ENCODE measurements around the gene C14orf119.
"Not testable (repeated sequence)": the region's sequence is repeated elsewhere in the genome, so short reads cannot be mapped to it uniquely, and the experiment has no call there.

C14orf119 gene

GRCh38 chr14:23089498-23090253 is 5.6 kb upstream of the C14orf119 start:
- no peak for DNase-seq (ENCODE audit: low read depth in 3 of 3)

DNA sequence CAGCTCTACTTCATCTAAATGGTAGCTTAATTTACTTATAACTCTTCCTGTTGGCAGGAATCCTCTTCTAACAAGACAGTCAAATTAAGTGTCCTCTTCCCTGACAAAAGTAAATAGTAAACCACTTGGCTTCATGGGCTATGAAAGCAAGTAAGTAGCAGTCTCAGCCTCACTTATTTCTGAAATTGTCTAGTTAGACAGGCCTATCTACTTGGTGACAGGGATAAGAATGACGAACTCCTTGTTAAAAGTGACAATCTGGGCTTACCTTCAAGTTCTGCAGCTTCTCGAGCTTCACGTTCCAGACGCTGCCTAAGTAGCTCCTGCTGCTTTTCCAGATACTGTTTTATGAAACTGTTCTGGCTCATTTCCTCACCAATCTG is 5.1 kb upstream of the C14orf119 start:
- DNase-seq (ENCODE audit: low read depth in 3 of 3), result no peak

- no peak for DNase-seq (ENCODE audit: low read depth in 3 of 3)
Measured at GRCh38 chr14:23091294-23092225, 3.7 kb upstream of the C14orf119 start.

- no peak for DNase-seq (ENCODE audit: low read depth in 3 of 3)
Measured at GRCh38 chr14:23093104-23093503, 2.2 kb upstream of the C14orf119 start.

DNA sequence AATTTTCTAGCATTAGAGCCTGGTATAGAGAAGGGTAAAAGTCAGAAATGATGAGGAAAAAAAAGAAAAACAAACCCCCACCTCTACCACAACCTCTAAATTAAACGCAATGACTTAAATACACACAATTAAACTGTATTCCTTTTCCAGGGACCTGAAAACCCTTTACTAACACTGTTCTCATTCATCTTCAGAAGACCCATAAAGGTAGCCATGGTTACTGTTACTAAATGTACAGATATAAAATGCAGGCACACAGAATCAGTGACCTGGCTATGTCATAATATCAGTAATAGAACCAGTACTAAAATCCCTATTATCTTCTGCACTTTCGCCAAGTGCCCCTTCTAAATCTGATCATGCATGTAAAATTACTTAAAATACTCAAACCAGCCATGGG is 1.8 kb upstream of the C14orf119 start:
- DNase-seq (ENCODE audit: low read depth in 3 of 3), result no peak

DNA sequence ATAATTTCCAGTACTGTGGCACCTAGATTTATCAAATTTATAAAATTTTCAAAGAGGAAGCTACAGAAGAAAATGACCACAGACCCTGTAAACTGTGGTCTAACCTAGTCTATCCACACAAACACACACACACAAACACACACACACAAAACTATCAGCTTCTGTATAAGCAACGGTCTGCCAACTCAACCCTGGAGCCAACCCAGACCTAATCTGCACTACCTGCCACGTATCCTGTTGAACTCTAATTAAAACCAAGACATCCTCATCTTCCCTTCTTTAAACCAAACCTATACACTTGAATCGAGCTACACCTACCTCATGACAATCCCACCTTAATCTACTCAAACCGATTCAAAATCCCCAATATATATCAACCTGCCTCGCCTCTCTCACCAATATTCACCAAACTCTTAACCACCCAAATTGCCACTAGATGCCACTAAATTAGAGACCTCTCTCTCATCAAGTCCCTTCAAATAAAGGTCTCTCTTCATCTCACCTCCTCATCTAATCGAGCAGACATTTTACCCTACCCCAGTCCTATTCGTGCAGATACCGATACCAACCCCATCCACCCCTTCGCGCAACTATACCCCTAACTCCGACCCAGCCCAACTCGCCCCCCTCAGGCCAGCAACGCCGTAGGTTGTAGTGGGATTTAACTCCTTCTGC is 1.2 kb upstream of the C14orf119 start:
- DNase-seq (ENCODE audit: low read depth in 3 of 3), result no peak

- peak; percentile 47 to 67 (median 49) for DNase-seq (ENCODE audit: low read depth in 3 of 3)
Measured at GRCh38 chr14:23094666-23095195, 574 bp upstream of the C14orf119 start, which contains the start of gene ACIN1. Gene ACIN1 (minus strand): TSS chr14:23095136. CDS start chr14:23095112, 24 bp downstream.

GRCh38 chr14:23097786-23098185 is 2.5 kb downstream of the C14orf119 start:
- no peak for DNase-seq (ENCODE audit: low read depth in 3 of 3)

GRCh38 chr14:23099212-23099861 is 4.0 kb downstream of the C14orf119 start:
- no peak for DNase-seq (ENCODE audit: low read depth in 3 of 3)

DNA sequence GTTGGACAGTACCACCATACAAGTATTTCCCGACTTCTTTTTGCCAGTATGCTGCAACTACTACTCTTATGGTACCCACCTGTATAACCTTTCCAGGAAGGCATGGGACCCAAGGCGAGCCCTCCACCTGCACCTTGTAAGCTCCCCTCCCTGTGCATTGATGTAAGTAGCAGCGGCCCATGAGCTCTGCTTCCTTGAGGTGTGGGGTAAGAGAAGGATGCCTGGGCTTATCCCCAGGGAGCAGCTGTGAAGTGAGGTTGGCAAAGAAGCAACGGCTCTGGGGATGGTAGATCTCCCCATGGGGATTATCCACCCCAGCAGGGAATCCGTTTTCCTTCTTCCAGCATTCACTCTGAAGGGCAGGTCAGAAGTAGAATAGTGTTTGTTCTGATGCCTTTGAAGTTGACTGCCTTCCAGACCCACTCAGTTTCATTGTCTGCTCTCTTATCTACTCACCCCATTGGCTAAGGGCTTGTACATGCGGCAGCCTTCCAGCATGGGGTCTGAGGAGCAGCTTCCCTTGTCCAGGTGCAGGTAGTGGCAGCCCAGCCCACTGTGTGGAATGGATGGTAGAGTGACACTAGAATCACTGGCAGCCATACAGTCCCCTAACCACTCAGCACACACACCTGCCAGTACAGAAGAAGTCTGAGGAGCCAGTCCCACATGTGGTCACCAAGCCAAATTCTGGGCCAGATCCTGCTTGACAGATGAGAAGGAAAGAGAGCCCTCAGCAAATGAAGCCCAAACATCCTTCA is 6.1 kb downstream of the C14orf119 start:
- DNase-seq (ENCODE audit: low read depth in 3 of 3), result no peak

DNA sequence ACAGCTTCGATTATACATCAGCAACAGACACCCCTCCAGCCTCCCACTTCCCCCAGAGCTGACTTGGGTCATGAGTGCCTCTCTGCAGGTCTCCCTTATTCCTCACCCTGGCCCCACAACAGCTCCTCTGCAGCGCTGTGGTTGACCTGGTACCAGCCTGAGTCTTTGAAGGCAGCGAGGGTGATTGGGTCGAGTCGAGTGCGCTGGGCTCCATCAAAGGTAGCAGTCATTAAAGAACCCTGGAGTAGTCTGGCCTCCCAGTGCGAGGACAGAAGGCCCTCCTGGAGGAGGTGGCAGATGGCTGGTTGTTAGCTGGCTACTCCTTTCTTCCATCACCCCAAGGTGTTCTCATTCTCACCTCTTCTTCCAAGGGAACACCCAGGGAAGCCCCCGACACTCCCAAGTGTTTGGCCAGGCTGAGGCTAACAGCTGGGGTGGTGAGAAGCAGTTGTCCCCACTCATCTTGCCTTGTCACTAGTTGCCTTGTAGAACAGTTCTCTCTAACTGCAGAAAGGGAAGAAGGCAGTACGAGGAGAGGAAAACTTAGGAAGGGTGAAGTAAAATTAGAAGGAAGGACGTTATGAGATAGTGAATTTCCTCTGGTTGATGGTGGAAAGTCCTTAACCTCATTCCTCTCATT is 6.8 kb downstream of the C14orf119 start:
- DNase-seq (ENCODE audit: low read depth in 3 of 3), result no peak

DNA sequence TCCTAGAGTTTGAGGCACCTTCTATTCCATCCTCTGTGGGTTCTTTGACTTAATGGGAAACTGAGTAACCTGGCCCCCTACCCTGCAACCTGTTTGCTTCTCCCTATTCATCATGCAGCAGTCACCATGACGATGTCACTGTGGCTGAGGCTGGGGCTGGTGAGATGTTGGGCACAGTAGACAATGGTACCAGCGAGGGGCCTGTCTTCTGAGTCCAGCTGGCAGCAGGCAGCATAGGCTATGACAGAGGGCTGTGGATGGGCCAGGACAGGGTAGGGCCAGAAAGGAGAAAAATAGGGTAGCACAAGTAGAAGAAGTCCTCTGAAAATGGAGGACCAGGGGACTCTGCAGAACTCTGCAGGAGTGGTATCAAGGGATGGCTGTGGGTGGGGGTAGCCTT is 7.5 kb downstream of the C14orf119 start:
- DNase-seq (ENCODE audit: low read depth in 3 of 3), result no peak

DNA sequence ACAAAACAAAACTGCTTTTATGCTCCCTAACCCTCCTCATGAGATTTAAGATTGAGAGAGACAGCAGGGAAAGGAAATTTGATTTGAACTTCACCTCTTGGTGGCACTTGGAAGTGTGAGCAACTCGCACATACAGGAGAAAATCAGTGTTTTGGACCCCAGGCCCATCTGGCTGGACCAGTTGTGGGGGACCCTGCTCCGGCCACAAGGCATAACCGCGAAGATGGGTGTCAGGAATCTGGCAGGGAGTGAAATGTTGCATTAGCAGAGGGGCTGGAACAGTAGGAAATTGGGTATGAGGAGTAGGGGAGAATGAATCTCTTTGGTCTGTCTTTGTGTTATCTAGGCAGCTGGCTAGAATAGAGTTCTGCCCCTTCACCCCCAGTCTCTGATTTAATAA is 8.3 kb downstream of the C14orf119 start:
- DNase-seq (ENCODE audit: low read depth in 3 of 3), result no peak

DNA sequence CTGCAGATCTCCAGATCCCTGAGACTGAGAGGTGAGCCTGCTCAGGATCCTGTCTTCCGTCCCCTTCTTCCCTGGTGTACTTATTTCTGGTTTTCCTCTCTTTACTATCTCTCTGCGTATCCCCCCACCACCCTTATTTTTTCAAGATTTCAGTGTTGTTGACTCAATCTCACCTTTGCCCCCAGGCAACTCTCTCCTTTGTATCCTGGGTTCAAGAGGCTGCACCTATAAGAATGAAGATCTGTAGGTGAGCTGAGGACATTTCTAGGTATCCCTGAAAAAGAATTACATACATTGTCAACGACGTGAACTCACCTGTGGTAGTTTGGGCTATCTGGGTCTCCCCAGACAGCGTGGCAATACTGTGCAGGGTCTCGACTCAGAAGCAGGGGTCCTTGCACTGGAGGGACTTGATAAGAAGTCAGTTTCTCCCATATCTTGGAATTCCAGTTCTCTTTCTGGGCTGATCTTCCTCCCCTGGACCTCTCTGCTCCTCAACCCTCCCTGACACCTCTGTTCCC is 8.8 kb downstream of the C14orf119 start:
- DNase-seq (ENCODE audit: low read depth in 3 of 3), result no peak

DNA sequence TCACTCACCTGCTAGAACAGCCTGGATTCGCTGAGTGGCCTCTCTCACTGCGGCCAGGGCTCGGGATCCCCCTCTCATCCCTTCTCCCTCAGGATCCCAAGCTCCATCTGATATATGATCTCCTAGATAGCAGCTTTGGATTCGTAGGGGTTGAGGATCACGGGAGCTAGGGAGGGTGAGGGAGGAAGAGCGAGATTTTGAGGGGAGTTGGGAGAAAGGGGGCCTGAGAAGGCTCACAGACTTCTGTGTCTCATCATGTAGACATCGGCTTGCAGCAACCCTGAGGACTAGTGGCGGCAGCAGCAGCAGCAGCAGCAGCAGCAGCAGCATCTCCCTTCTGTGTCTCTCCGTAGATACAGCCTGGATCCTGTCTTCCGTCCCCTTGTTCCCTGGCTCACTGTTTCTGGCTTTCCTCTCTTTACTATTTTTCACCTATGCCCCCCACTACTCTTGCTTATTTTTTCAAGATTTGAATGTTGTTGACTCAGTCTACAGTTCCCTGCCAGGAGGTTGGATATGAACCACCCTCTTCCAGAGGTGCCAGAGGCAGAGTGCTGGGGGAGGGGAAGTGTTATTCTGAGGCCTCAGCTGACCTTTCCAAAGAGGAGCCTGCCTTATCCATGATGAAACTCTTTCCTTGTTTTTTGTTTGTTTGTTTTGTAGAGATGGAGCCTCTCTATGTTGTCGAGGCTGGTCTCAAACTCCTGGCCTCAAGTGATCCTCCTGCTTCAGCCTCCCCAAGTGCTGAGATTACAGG is 9.5 kb downstream of the C14orf119 start, which contains the start of gene CIROP:
TSS of gene CIROP (minus strand) at position 399 of the 757 bp plus-strand sequence. CDS start at position 330, 69 bp downstream.
- DNase-seq (ENCODE audit: low read depth in 3 of 3), result no peak

- no peak for DNase-seq (ENCODE audit: low read depth in 3 of 3)
Measured at GRCh38 chr14:23105348-23105824, 10.1 kb downstream of the C14orf119 start.

GRCh38 chr14:23106747-23107045 is 11.4 kb downstream of the C14orf119 start:
- DNase-seq (ENCODE audit: low read depth in 3 of 3), result no peak

DNA sequence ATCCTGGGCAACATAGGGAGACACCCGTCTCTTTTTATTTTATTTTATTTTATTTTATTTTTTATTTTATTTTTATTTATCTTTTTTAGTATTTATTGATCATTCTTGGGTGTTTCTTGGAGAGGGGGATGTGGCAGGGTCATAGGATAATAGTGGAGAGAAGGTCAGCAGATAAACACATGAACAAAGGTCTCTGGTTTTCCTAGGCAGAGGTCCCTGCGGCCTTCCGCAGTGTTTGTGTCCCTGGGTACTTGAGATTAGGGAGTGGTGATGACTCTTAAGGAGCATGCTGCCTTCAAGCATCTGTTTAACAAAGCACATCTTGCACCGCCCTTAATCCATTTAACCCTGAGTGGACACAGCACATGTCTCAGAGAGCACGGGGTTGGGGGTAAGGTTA is 12.3 kb downstream of the C14orf119 start:
- DNase-seq (ENCODE audit: low read depth in 3 of 3), result not testable (repeated sequence)

DNA sequence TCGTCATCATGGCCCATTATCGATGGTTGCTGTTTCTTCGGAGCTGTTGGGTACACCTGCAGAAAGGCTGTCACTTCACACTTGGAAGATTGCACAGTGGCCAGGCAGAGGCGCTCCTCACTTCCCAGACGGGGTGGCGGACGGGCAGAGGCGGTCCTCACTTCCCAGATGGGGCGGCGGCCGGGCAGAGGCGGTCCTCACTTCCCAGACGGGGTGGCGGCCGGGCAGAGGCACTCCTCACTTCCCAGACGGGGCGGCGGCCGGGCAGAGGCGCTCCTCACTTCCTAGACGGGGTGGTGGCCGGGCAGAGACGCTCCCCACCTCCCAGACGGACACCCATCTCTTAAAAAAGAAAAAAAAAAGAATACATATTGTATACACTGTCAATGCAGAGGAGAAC is 12.9 kb downstream of the C14orf119 start:
- not testable (repeated sequence) for DNase-seq (ENCODE audit: low read depth in 3 of 3)
